Activated CD8-positive, alpha-beta memory T cell treated with anti-CD3 and anti-CD28 coated beads for 36 hours (primary cell): Measurements from ENCODE around the gene PTPRN2. TPM values are rescaled to one million over a fixed set of nuclear protein-coding genes. Genes with fewer than 3 reads are reported as not detected.

ENCODE experiments used
- CTCF ChIA-PET: fragments of 350-600 bp; sonication (Branson Sonifier 250); formaldehyde crosslinking; loops from one replicate; lab custom pipeline; 2021; ENCODE audit warnings: antibody characterized with exemption; lab: Charles Lee
- POLR2A ChIA-PET: fragments of 350-600 bp; sonication (Branson Sonifier 250); formaldehyde crosslinking; loops from one replicate; lab custom pipeline; 2021; ENCODE audit warnings: antibody characterized with exemption; lab: Charles Lee
- total RNA-seq, 2 experiments: library from RNA; stranded (reverse); gene quantifications; one replicate each; pipeline ENCODE4 v1.2.3, GENCODE V29; 2021

The PTPRN2 gene
- total RNA-seq, 2 experiments from 2014 or later, result 0.36 to 0.44 TPM

GRCh38 chr7:157541295-157542067 lies 1046.1 kb downstream of the PTPRN2 start:
- ChIA-PET POLR2A (no interaction called here), CTCF (no interaction called here)

- ChIA-PET CTCF (no interaction called here), POLR2A (no interaction called here)
Measured at GRCh38 chr7:157540606-157541294, 1046.9 kb downstream of the PTPRN2 start.

GRCh38 chr7:157540020-157540419 lies 1047.6 kb downstream of the PTPRN2 start:
- ChIA-PET CTCF (no interaction called here), POLR2A (no interaction called here)

GRCh38 chr7:157539521-157539920 lies 1048.1 kb downstream of the PTPRN2 start:
- ChIA-PET POLR2A (no interaction called here), CTCF (no interaction called here)

GRCh38 chr7:157538735-157539134 lies 1048.9 kb downstream of the PTPRN2 start:
- ChIA-PET POLR2A (no interaction called here), CTCF (no interaction called here)

- ChIA-PET CTCF (no interaction called here), POLR2A (no interaction called here)
Measured at GRCh38 chr7:157538321-157538720, 1049.3 kb downstream of the PTPRN2 start.

- CTCF ChIA-PET, result no interaction called here
- POLR2A ChIA-PET, result no interaction called here
Measured at GRCh38 chr7:157537056-157537455, 1050.6 kb downstream of the PTPRN2 start.

- ChIA-PET CTCF (no interaction called here), POLR2A (no interaction called here)
Measured at GRCh38 chr7:157532068-157532467, 1055.6 kb downstream of the PTPRN2 start.

- POLR2A ChIA-PET, result no interaction called here
- CTCF ChIA-PET, result no interaction called here
Measured at GRCh38 chr7:157529768-157530560, 1057.7 kb downstream of the PTPRN2 start.

GRCh38 chr7:157528785-157529341 lies 1058.8 kb downstream of the PTPRN2 start:
- POLR2A ChIA-PET, result no interaction called here
- CTCF ChIA-PET, result no interaction called here

- CTCF ChIA-PET, result no interaction called here
- POLR2A ChIA-PET, result no interaction called here
Measured at GRCh38 chr7:157527686-157528085, 1059.9 kb downstream of the PTPRN2 start.

- CTCF ChIA-PET, result no interaction called here
Measured at GRCh38 chr7:157526913-157527634, 1060.5 kb downstream of the PTPRN2 start.

GRCh38 chr7:157526005-157526912 lies 1061.4 kb downstream of the PTPRN2 start:
- ChIA-PET POLR2A (no interaction called here), CTCF (no interaction called here)

More at GRCh38 chr7:157526913-157527634, 1060.5 kb downstream of the PTPRN2 start:
- POLR2A ChIA-PET, result no interaction called here

GRCh38 chr7:157525491-157525915 lies 1062.1 kb downstream of the PTPRN2 start:
- ChIA-PET CTCF (no interaction called here), POLR2A (no interaction called here)

GRCh38 chr7:157524731-157525130 lies 1062.9 kb downstream of the PTPRN2 start:
- CTCF ChIA-PET, result no interaction called here

GRCh38 chr7:157523766-157524421 lies 1063.7 kb downstream of the PTPRN2 start:
- CTCF ChIA-PET, result no interaction called here
- POLR2A ChIA-PET, result no interaction called here

More at GRCh38 chr7:157524731-157525130, 1062.9 kb downstream of the PTPRN2 start:
- POLR2A ChIA-PET, result no interaction called here

GRCh38 chr7:157523371-157523765 lies 1064.3 kb downstream of the PTPRN2 start:
- CTCF ChIA-PET, result no interaction called here
- POLR2A ChIA-PET, result no interaction called here

GRCh38 chr7:157522954-157523353 lies 1064.7 kb downstream of the PTPRN2 start:
- ChIA-PET POLR2A (no interaction called here), CTCF (no interaction called here)
